H1 (cell line): ENCODE measurements around the gene RBM44. TPM values are rescaled to one million over a fixed set of nuclear protein-coding genes. Genes with fewer than 3 reads are reported as not detected.

Experiments used
- CTCF ChIA-PET: fragments of 300-600 bp; sonication (Branson Sonifier 250); formaldehyde crosslinking; loops from one replicate; lab custom pipeline; 2021; ENCODE audit not compliant: partially characterized antibody; lab: Charles Lee
- POLR2A ChIA-PET: fragments of 300-600 bp; sonication (Branson Sonifier 250); formaldehyde crosslinking; loops from one replicate; lab custom pipeline; 2021; ENCODE audit warnings: inconsistent platforms; ENCODE audit not compliant: partially characterized antibody; lab: Charles Lee
- DNase-seq, 2 experiments: peaks; one replicate each; pipeline versions ENCODE4 v3.0.0 to v3.0.0-alpha.2; 2010 to 2022; ENCODE audit warnings: low spot score in 2 of 2, low read depth in 1 of 2, mixed read lengths in 1 of 2
- FAIRE-seq: peaks from 2 replicates; lab custom pipeline; 2011; peaks lifted over from hg19 to GRCh38; lab: Jason Lieb, UNC
- H2AFZ ChIP-seq: 2 replicates; pipeline ENCODE4 v1.8.1; 2012; ENCODE audit warnings: low read length, inconsistent platforms
- H2AK5ac ChIP-seq: 2 replicates; pipeline ENCODE4 v1.6.1; 2013; ENCODE audit warnings: low read depth, low read length
- H2BK120ac ChIP-seq: replicated peaks from 2 replicates; pipeline ENCODE3; 2013; ENCODE audit warnings: low read depth, low read length, inconsistent platforms
- H2BK12ac ChIP-seq: 2 replicates; pipeline ENCODE4 v1.6.1; 2013; ENCODE audit warnings: low read depth, low read length
- H2BK15ac ChIP-seq: 2 replicates; pipeline ENCODE4 v1.6.1; 2013; ENCODE audit warnings: low read length
- H2BK20ac ChIP-seq: 2 replicates; pipeline ENCODE4 v1.6.1; 2013; ENCODE audit warnings: low read length
- H2BK5ac ChIP-seq: 2 replicates; pipeline ENCODE4 v1.6.1; 2013; ENCODE audit warnings: low read depth, low read length
- H3K14ac ChIP-seq: 2 replicates; pipeline ENCODE4 v1.6.1; 2013; ENCODE audit warnings: inconsistent platforms; ENCODE audit not compliant: insufficient read length
- H3K18ac ChIP-seq: 2 replicates; pipeline ENCODE4 v1.6.1; 2013; ENCODE audit warnings: low read length; ENCODE audit errors: extremely low read depth
- H3K23ac ChIP-seq: 2 replicates; pipeline ENCODE4 v1.6.1; 2013; ENCODE audit warnings: inconsistent platforms; ENCODE audit not compliant: insufficient read length
- H3K23me2 ChIP-seq: 2 replicates; pipeline ENCODE4 v1.6.1; 2013; ENCODE audit warnings: low read depth, low read length
- H3K27ac ChIP-seq: 2 replicates; pipeline ENCODE4 v1.6.1; 2011; ENCODE audit warnings: low read depth, low read length, inconsistent platforms
- H3K27me3 ChIP-seq, 4 experiments: replicated peaks in 1 of 4; 1 replicate in 1 of 4; 2 replicates in 3 of 4; pipeline versions ENCODE4 v1.6.1 to v1.8.1; 2011 to 2013; ENCODE audit warnings: low read length in 3 of 4, mild to moderate bottlenecking in 3 of 4, inconsistent platforms in 2 of 4, mixed read lengths in 2 of 4, moderate library complexity in 1 of 4; ENCODE audit not compliant: control insufficient read depth in 3 of 4, insufficient read depth in 3 of 4; ENCODE audit errors: extremely low read depth in 1 of 4
- H3K36me3 ChIP-seq, 4 experiments: 2 replicates each; pipeline versions ENCODE4 v1.6.1 to v1.8.1; 2011 to 2013; ENCODE audit warnings: mild to moderate bottlenecking in 4 of 4, low read length in 3 of 4, moderate library complexity in 2 of 4, control low read depth in 1 of 4, inconsistent platforms in 1 of 4; ENCODE audit not compliant: insufficient read depth in 4 of 4, control insufficient read depth in 2 of 4
- H3K4ac ChIP-seq: replicated peaks from 2 replicates; pipeline ENCODE3; 2013; ENCODE audit warnings: low read length, low read depth, mixed read lengths, inconsistent platforms; ENCODE audit not compliant: insufficient read length
- H3K4me1 ChIP-seq, 4 experiments: replicated peaks in 1 of 4; 1 replicate in 1 of 4; 2 replicates in 3 of 4; pipeline versions ENCODE4 v1.6.1 to v1.8.1; 2011 to 2013; ENCODE audit warnings: low read length in 3 of 4, inconsistent platforms in 2 of 4, mixed read lengths in 1 of 4; ENCODE audit not compliant: insufficient read depth in 4 of 4, control insufficient read depth in 3 of 4
- H3K4me2 ChIP-seq, 2 experiments: 2 replicates each; pipeline versions ENCODE4 v1.6.1 to v1.8.1; 2011 to 2013; ENCODE audit warnings: low read depth in 2 of 2, low read length in 2 of 2, control low read depth in 1 of 2, inconsistent platforms in 1 of 2, mild to moderate bottlenecking in 1 of 2; ENCODE audit not compliant: insufficient read depth in 1 of 2
- H3K4me3 ChIP-seq, 4 experiments: fragments of 200-600, 300-600 bp in 1 of 4; sonication (generic), shearing (Covaris generic), sonication (Bioruptor Twin) in 1 of 4; 2 replicates each; pipeline versions ENCODE4 v1.5.1 to v1.8.1; 2011 to 2016; ENCODE audit warnings: low read length in 4 of 4, low read depth in 3 of 4, control low read depth in 2 of 4, inconsistent platforms in 2 of 4, mild to moderate bottlenecking in 2 of 4, mixed read lengths in 1 of 4, moderate library complexity in 1 of 4; ENCODE audit not compliant: insufficient read depth in 2 of 4; ENCODE audit errors: extremely low read depth in 1 of 4
- H3K56ac ChIP-seq: replicated peaks from 2 replicates; pipeline ENCODE3; 2013; ENCODE audit warnings: low read depth, mild to moderate bottlenecking, mixed read lengths, low read length, inconsistent platforms; ENCODE audit not compliant: insufficient read length
- H3K79me1 ChIP-seq: 2 replicates; pipeline ENCODE4 v1.6.1; 2013; ENCODE audit warnings: low read depth, low read length, control low read depth
- H3K79me2 ChIP-seq, 2 experiments: 2 replicates each; pipeline versions ENCODE4 v1.6.1 to v1.8.1; 2012 to 2013; ENCODE audit warnings: low read length in 2 of 2, mild to moderate bottlenecking in 2 of 2, inconsistent platforms in 1 of 2; ENCODE audit not compliant: insufficient read depth in 2 of 2, control insufficient read depth in 1 of 2
- H3K9ac ChIP-seq, 4 experiments: replicated peaks in 1 of 4; 1 replicate in 1 of 4; 2 replicates in 3 of 4; pipeline versions ENCODE4 v1.6.1 to v1.8.1; 2011 to 2013; ENCODE audit warnings: low read depth in 3 of 4, low read length in 3 of 4, control low read depth in 2 of 4, mild to moderate bottlenecking in 2 of 4, moderate library complexity in 2 of 4, inconsistent platforms in 1 of 4; ENCODE audit errors: extremely low read depth in 1 of 4
- H3K9me3 ChIP-seq, 2 experiments: 2 replicates each; pipeline versions ENCODE4 v1.6.1 to v1.8.1; 2012 to 2013; ENCODE audit warnings: mild to moderate bottlenecking in 2 of 2, moderate library complexity in 2 of 2, control low read depth in 1 of 2, inconsistent platforms in 1 of 2, low read depth in 1 of 2, low read length in 1 of 2, mixed read lengths in 1 of 2; ENCODE audit not compliant: insufficient read depth in 2 of 2
- H4K20me1 ChIP-seq, 2 experiments: replicated peaks in 1 of 2; 2 replicates each; pipeline versions ENCODE3 to v1.8.1; 2011 to 2013; ENCODE audit warnings: inconsistent platforms in 2 of 2, low read length in 2 of 2, mild to moderate bottlenecking in 1 of 2; ENCODE audit not compliant: insufficient read depth in 2 of 2, control insufficient read depth in 1 of 2
- H4K5ac ChIP-seq: 2 replicates; pipeline ENCODE4 v1.6.1; 2013; ENCODE audit warnings: low read length, low read depth, mixed read lengths, inconsistent platforms; ENCODE audit not compliant: insufficient read length
- H4K8ac ChIP-seq: 2 replicates; pipeline ENCODE4 v1.8.0; 2013; ENCODE audit warnings: mild to moderate bottlenecking, moderate library complexity, low read length, inconsistent platforms; ENCODE audit not compliant: insufficient read depth; ENCODE audit errors: extremely low read depth
- H4K91ac ChIP-seq: replicated peaks from 2 replicates; pipeline ENCODE3; 2013; ENCODE audit warnings: low read length, mixed read lengths, inconsistent platforms; ENCODE audit not compliant: insufficient read length
- ATF2 ChIP-seq: IDR thresholded peaks from 2 replicates; pipeline ENCODE4 v1.6.1; 2012; ENCODE audit warnings: low read length, inconsistent platforms
- NANOG ChIP-seq: IDR thresholded peaks from 2 replicates; pipeline ENCODE4 v1.6.1; 2011; ENCODE audit warnings: low read length, low read depth, mild to moderate bottlenecking, inconsistent platforms; ENCODE audit not compliant: insufficient read depth, poor library complexity, severe bottlenecking
- SIX5 ChIP-seq: IDR thresholded peaks from 2 replicates; pipeline ENCODE4 v1.6.1; 2011; ENCODE audit warnings: mild to moderate bottlenecking, low read depth, low read length
- SP4 ChIP-seq: IDR thresholded peaks from 2 replicates; pipeline ENCODE4 v1.6.1; 2012; ENCODE audit warnings: low read length, inconsistent platforms
- SUZ12 ChIP-seq: fragments of 200-600 bp; sonication (generic); IDR thresholded peaks from 2 replicates; pipeline ENCODE4 v1.6.1; 2012; ENCODE audit warnings: mild to moderate bottlenecking, inconsistent platforms, low read length, moderate library complexity, mixed read lengths
- YY1 ChIP-seq: IDR thresholded peaks from 2 replicates; pipeline ENCODE4 v1.6.1; 2011; ENCODE audit warnings: low read depth, mild to moderate bottlenecking, low read length
- WGBS, 2 experiments: shearing (Covaris generic) in 1 of 2; methylation state at CpG; one replicate each; pipeline versions ENCODE4 v1.1.6 to v1.1.7; 2013 to 2015; ENCODE audit warnings: low lambda C conversion rate in 2 of 2, mixed read lengths in 2 of 2, inconsistent platforms in 1 of 2, low coverage in 1 of 2, missing lambda C conversion rate in 1 of 2; ENCODE audit not compliant: insufficient replicate concordance in 2 of 2, insufficient coverage in 1 of 2, insufficient read length in 1 of 2; ENCODE audit errors: extremely low coverage in 1 of 2, missing lambda C conversion rate in 1 of 2; 5-methylcytosine and 5-hydroxymethylcytosine counted together
- polyA plus RNA-seq, 7 experiments: library from polyadenylated mRNA; depleted of rRNA in 3 of 7; stranded (reverse) in 5 of 7; unstranded in 2 of 7; fragments of >200 nt in 5 of 7; fragments of 200-250 nt in 2 of 7; gene quantifications; 1 replicate in 5 of 7; 2 replicates in 1 of 7; 4 replicates in 1 of 7; pipeline versions ENCODE4 v1.2.1 to v1.2.3, GENCODE V29; 2011 to 2013; ENCODE audit warnings: missing spikeins in 2 of 7, mixed read lengths in 2 of 7
- total RNA-seq: library from RNA; stranded (reverse); fragmentation: NEBNext Ultra II Directional; extraction: Animal tissue kit (Norgen Biotek cat#: 25700); gene quantifications from 2 replicates; pipeline ENCODE4 v1.2.1, GENCODE V29; 2021

Gene RBM44
- total and polyA plus RNA-seq, 2 of the 8 experiments (the other 6 are each of a cell fraction or from before 2014, with no cell fraction given), result 0.12 to 0.43 TPM

DNA sequence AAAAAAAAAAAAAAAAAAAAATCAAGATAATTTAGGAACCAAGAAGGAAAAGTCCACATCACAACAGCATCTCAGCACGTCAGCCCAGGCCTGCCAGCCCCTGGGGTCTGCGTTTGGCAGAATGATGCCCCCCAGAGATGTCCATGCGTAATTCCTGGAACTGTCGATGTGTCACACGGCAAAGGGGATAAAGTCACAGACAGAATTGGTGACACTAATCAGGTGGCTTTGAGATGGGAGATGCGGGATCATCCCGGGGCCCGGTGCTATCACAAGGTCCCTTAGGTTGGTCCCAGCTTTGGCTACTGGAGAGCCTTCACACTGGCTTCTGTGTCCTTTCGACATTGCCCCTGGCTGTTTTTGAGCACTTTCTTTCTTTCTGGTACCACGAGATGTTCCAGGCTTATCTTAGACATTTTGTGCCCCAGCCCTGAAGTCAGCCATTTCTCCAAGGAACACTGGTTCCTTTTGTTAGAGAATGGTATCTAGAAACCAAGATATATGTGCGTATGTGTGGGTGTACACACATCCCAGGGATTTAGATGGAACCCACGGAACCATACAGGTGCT is 81.5 kb downstream of the RBM44 start:
- Histone ChIP-seq H2AFZ (no peak overlapping the region), H3K4me2 (no peak overlapping the region), H2BK20ac (no peak overlapping the region), H3K4me3 (no peak overlapping the region), H4K20me1 (no peaks in the 10 kb centered on the region), H3K9ac (no peak overlapping the region), H4K8ac (no peak overlapping the region), H3K79me2 (no peaks in the 10 kb centered on the region), H2AK5ac (no peak overlapping the region), H3K23ac (no peak overlapping the region), H3K56ac (no peak overlapping the region), H3K4ac (no peak overlapping the region), H3K23me2 (no peaks in the 10 kb centered on the region), H4K91ac (no peak overlapping the region), H2BK120ac (no peak overlapping the region), H3K18ac (no peak overlapping the region), H3K9me3 (no peaks in the 10 kb centered on the region), H2BK5ac (no peak overlapping the region), H2BK12ac (no peak overlapping the region), H3K4me1 (peaks cover 0 to 4% (median under 1%) of the 10 kb centered on the region in 4 experiments; a peak in 4 of 7 replicates), H3K27me3 (no peaks in the 10 kb centered on the region), H2BK15ac (no peak overlapping the region), H3K79me1 (no peaks in the 10 kb centered on the region), H3K14ac (no peak overlapping the region), H3K27ac (no peak overlapping the region), H3K36me3 (no peaks in the 10 kb centered on the region), H4K5ac (no peak overlapping the region)
- FAIRE-seq (no peak), DNase-seq (no peak)
- POLR2A ChIA-PET, result no interaction called here
- 93% methylated on average over 12 of the region's 12 CpGs; no CpG with 5 or more reads in 1 of the 2 experiments for WGBS, 2 experiments
- CTCF ChIA-PET, result no interaction called here
- no peak for TF ChIP-seq SIX5
- no peak for TF ChIP-seq YY1
- no peak for TF ChIP-seq SP4
- TF ChIP-seq NANOG, result no peak
- TF ChIP-seq ATF2, result no peak
- no peak for TF ChIP-seq SUZ12
